ENCODE data around the gene AQP5. TPM values are rescaled to one million over a fixed set of nuclear protein-coding genes. Genes with fewer than 3 reads are reported as not detected.

AQP5 gene
- polyA plus RNA-seq (ENCODE audit: insufficient read length in 4 of 4), result 1 to 10 TPM; 2.2 to 3.2 (median 2.6) TPM

GRCh38 chr12:49961111-49961922, at the start of gene AQP5:
TSS of gene AQP5 (plus strand) at chr12:49961872. CDS start at chr12:49962018, 146 bp downstream.
- DNase-seq (ENCODE audit: low read depth in 4 of 4, low spot score in 2 of 4), result no peak

DNA sequence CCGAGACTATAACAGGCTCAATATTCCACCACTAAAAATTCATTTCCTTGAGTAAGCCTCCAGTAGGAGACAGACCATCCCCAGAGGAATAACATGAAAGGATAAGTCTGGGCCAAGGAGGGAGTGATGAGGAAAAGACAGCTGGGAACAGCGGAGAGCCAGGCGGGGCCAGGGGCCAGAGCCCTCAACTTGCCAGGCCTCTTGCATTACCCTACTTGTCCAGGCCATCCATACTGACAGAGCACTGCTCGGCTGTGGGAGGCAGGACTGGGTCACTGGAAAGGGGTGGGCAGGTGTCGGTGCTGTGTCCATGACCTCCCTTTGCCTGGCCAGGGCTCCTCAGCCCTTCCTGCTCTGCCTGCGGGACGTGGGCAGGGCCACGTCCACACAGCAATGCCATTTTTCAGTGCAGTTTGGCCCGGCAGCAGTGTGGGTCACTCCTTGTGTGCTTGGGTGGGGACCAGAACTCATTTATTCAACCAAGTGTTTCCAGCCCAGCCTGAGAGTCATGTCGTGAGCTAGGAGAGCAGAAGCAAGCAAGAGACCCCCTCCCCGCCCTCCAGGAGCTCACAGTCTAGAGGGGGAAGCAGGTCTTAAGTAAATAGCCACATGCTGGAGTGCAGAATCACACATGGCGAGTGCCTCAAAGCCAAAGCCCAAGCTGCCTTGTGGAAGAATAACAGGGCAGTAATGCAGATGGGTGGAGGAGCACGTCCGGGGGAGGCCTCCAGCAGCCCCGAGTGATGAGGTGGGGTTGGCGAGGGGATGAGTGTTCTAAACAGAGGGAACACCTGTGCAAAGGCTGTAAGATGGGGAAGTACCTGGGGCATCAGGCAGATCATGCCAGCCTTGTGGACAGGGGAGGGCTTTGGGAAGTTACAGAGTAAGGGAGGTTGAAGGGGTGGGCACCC, 49.1 kb upstream of the AQP5 start:
- no peak for DNase-seq (ENCODE audit: low read depth in 4 of 4, low spot score in 2 of 4)

DNA sequence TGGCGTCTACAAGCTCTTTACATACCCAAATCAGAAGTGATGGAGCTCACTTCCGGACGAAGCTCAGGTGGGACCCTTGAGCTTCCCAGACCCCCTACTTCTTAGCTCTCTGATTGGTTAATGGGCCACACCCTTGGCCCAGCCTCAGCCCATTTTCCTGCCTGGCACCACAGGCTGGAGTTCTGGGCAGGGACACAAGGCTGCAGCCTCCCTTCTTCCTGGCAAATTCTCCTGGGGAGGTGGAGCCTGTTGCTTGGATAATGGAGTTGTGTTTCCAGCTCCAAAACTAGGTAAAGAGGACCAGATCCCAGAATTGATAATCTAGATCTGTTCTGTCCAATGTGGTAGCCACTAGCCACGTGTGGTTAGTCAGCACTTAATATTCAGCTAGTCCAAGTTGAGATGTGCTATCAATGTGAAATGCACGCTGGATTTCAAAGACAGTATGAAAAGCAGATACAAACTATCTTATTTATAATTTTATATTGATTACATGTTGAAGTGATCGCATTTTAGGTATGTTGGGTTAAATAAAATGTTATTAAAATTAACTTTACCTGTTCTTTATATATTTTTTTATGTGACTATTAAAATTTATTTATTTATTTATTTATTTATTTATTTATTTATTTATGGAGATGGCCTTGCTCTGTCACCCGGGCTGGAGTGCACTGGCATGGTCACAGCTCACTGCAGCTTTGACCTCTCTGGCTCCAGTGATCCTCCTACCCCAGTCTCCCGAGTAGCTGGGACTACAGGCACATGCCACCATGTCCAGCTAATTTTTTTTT, 45.3 kb upstream of the AQP5 start:
- no peak for DNase-seq (ENCODE audit: low read depth in 4 of 4, low spot score in 2 of 4)

DNA sequence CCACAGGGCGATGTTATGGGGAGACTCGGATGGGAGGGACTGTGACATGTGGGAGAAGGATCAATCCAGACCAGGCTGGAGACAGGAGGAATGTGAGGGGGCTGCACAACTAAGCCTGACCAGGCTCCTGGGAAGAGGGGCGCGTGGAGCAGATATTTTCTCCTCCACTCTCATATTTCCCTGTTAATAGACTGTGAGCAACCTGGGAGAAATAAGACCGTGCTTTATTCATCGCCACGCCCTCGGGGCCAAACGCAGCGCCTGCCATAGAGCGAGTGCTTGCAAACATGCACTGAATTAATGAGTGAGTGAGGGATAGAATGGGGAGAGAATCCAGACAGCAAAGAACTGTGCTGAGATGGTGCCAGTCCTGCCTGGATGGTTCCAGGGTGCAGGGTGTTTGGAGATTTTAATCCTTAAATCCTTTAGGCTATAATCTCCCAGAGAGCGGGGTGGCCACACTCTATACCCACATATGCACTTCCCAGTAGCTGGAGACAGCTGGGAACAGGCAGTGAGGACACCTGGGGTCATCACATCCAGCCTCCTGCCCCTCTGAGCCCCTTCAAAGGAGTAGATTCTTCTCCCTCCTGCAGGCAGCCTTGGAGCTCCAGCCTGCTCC, 44.4 kb upstream of the AQP5 start:
- DNase-seq (ENCODE audit: low read depth in 4 of 4, low spot score in 2 of 4), result no peak

DNA sequence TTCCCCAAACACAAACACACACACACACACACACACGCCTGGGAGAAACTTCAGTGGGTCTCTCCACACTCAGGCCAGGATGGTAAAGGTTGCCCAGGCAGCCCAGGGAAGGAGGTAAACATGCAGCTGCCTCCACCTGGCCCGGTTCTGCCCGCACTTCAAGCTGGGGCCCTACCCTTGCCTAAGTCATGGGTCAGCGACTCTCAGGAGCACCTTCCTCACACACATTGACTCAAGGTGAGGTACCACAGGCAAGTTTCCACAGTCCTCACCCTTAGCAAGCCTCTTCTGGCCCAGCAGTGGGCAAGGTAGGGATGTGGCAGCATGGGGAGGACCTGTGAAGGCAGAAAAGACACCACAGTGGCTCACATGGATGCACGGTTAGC, 43.9 kb upstream of the AQP5 start:
- no peak for DNase-seq (ENCODE audit: low read depth in 4 of 4, low spot score in 2 of 4)

GRCh38 chr12:49920241-49920914, 41.3 kb upstream of the AQP5 start:
- no peak for DNase-seq (ENCODE audit: low read depth in 4 of 4, low spot score in 2 of 4)

- DNase-seq (ENCODE audit: low read depth in 4 of 4, low spot score in 2 of 4), result no peak
Observed at GRCh38 chr12:49920915-49921286, 40.8 kb upstream of the AQP5 start.

DNA sequence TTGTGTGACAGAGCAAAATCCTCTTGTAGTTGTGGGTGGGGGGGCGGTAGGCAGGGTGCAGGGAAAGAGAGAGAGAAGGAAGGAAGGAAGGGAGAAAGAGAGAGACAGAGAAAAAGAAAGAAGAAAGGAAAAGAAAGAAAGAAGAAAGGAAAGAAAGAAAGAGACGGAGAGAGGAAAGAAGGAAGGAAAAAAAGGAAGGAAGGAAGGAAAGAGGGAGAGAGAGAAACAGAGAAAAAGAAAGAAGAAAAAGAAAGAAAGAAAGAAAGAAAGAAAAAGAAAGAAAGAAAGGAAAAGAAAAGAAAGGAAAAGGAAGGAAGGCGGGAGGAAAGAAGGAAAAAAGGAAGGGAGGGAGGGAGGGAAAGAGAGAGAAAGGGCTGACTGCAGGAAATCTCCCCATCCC, 40.4 kb upstream of the AQP5 start:
- DNase-seq (ENCODE audit: low read depth in 4 of 4, low spot score in 2 of 4), result no peak

- DNase-seq (ENCODE audit: low read depth in 4 of 4, low spot score in 2 of 4), result no peak
Observed at GRCh38 chr12:49921936-49922335, 39.7 kb upstream of the AQP5 start.

GRCh38 chr12:49922349-49923034, 39.2 kb upstream of the AQP5 start:
- no peak for DNase-seq (ENCODE audit: low read depth in 4 of 4, low spot score in 2 of 4)

GRCh38 chr12:49923035-49923644, 38.5 kb upstream of the AQP5 start:
- no peak for DNase-seq (ENCODE audit: low read depth in 4 of 4, low spot score in 2 of 4)

DNA sequence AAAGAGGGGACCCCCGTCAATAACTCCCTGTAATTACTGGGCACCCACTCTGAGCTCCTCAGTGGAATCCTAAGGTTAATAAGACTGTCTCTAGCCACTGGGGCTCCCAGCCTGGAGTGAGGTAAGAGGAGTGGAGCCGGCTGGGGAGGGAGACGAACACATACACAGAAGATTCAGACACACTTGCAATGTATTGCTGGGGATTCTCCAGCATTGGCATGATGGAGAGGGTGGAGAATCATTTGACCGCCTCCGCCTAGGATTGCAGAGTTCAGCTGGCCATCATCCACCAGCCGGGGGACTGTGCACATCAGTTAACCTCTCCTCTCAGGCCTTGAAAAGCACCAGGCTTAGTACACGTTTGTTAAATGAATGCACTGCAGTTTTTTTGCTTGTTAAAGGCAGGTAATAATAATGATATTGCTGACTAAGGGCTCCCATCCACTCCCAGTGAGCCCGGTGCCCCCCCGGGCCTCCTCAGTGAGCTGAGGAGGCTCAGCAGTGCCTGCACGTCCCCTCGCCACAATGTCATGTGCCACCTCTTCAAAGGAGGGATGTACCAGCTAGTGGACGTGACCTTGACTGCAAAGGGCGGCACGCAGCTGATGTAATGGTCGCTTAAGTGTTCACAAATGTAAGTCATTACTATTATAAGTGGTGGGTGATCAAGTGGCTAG, 37.7 kb upstream of the AQP5 start:
- DNase-seq (ENCODE audit: low read depth in 4 of 4, low spot score in 2 of 4), result no peak

DNA sequence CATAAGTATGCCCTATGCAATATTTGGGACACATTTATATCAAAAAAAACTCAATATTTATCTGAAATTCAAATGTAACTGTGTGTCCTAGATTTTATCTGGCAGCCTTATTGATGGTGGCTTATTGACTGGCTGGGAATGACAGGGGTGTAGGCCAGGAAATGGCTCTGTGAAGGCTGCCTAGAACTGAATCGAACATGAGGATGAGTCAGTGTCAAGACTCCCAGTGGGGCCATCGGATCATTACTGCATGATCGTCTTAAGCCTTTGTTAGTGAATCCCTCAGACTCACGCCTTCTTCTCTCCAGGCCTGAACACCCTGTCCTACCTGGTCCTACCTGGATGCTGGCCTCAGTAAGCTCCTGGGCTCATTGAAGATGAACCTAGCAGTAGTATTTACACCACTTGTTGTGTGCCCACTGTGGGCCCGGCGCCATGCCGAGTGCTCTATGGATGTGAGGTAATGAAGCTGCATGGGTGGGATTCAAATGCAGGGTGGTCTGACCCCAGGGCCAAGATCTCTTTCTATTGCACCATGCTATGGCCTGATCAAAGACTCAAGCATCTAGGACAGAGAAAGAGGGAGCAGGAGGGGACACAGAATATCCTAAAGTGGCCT, 36.9 kb upstream of the AQP5 start:
- no peak for DNase-seq (ENCODE audit: low read depth in 4 of 4, low spot score in 2 of 4)

- DNase-seq (ENCODE audit: low read depth in 4 of 4, low spot score in 2 of 4), result no peak
Observed at GRCh38 chr12:49925433-49926204, 36.1 kb upstream of the AQP5 start.

DNA sequence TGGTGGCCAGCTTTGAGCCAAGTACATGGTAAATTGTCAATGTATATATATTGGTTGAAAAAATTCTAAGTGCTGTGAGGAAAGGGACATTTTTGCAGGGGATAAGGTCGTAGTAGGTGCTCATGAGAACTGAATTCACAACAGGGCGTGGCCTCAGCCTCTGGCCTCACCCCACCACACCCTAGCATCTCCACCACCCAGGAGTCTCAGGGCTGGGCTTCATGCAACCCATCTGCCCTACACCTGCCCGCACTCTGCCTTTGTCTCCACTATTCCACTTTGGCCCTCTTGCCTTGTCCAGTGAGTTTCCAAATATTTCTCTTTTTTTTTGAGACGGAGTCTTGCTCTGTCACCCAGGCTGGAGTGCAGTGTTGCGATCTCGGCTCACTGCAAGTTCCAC, 33.2 kb upstream of the AQP5 start:
- no peak for DNase-seq (ENCODE audit: low read depth in 4 of 4, low spot score in 2 of 4)

DNA sequence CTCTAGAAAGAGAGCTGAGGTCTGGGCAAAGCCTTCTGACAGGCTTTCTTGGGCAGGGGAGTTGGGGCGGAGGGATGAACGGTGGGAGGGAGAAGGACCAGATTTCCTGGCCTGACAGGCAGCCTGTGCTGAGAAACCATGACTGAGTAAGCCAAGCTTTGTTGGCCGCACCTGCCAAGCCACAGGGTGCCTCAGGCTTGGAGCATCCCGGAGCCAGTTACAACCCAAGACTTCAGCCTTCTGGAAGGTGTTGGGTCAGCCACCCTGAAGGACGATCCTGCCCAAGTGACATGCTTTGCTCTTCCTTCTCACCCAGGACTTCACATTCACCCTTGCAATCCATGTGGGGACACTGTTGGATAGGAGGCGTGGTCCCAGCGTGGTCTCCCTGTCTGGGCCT, 32.1 kb upstream of the AQP5 start:
- DNase-seq (ENCODE audit: low read depth in 4 of 4, low spot score in 2 of 4), result no peak
